HepG2 (cell line): ENCODE results near the gene CCS. TPM values are rescaled to one million over a fixed set of nuclear protein-coding genes. Genes with fewer than 3 reads are reported as not detected.

Source experiments
- ARID4A ChIP-seq: sonication (generic); formaldehyde crosslinking; IDR thresholded peaks from 2 replicates; pipeline ENCODE4 v1.5.0; 2020; ENCODE audit warnings: mild to moderate bottlenecking, missing genetic modification reagents, borderline replicate concordance
- ASH2L ChIP-seq: fragments of 300-600, 200-600 bp; sonication (generic); IDR thresholded peaks from 2 replicates; pipeline ENCODE4 v1.7.0; 2017; ENCODE audit warnings: low read depth, mild to moderate bottlenecking, moderate library complexity, mixed read lengths, low read length; ENCODE audit not compliant: insufficient read length
- ATF2 ChIP-seq: sonication (generic); formaldehyde crosslinking; IDR thresholded peaks from 2 replicates; pipeline ENCODE4 v1.4.0; 2020; ENCODE audit warnings: missing genetic modification reagents
- CEBPZ ChIP-seq: IDR thresholded peaks from 2 replicates; pipeline ENCODE4 v1.6.1; 2012; ENCODE audit warnings: low read length, improper control_type of control experiment
- E2F2 ChIP-seq: sonication (generic); formaldehyde crosslinking; IDR thresholded peaks from 2 replicates; pipeline ENCODE4 v1.4.0; 2020; ENCODE audit warnings: missing genetic modification reagents, borderline replicate concordance
- EEA1 ChIP-seq: sonication (generic); formaldehyde crosslinking; IDR thresholded peaks from 2 replicates; pipeline ENCODE4 v1.5.1; 2020; ENCODE audit warnings: mild to moderate bottlenecking, missing genetic modification reagents, borderline replicate concordance
- FOSL1 ChIP-seq: sonication (generic); formaldehyde crosslinking; IDR thresholded peaks from 2 replicates; pipeline ENCODE4 v1.9.0; 2021; ENCODE audit warnings: missing genetic modification reagents, borderline replicate concordance
- GABPB1 ChIP-seq: IDR thresholded peaks from 2 replicates; pipeline ENCODE4 v1.6.1; 2016; ENCODE audit warnings: mild to moderate bottlenecking, missing genetic modification reagents, moderate library complexity, missing compliant biosample characterization
- HNRNPL ChIP-seq: fragments of 200-400 bp; formaldehyde crosslinking; IDR thresholded peaks from 2 replicates; pipeline ENCODE4 v1.6.1; 2017; ENCODE audit warnings: mild to moderate bottlenecking, low read depth, low read length
- KAT8 ChIP-seq: IDR thresholded peaks from 2 replicates; pipeline ENCODE4 v1.6.1; 2016; ENCODE audit warnings: missing genetic modification reagents, missing compliant biosample characterization
- RCOR2 ChIP-seq: IDR thresholded peaks from 2 replicates; pipeline ENCODE4 v1.6.1; 2016; ENCODE audit warnings: missing biosample characterization, missing genetic modification reagents
- SKI ChIP-seq: fragments of 450-650 bp; IDR thresholded peaks from one replicate; pipeline ENCODE4 v1.6.1; 2018; ENCODE audit warnings: mild to moderate bottlenecking; ENCODE audit not compliant: partially characterized antibody
- TFE3 ChIP-seq: IDR thresholded peaks from 2 replicates; pipeline ENCODE4 v1.6.1; 2016
- ZNF224 ChIP-seq: sonication (generic); formaldehyde crosslinking; IDR thresholded peaks from 2 replicates; pipeline ENCODE4 v1.5.0; 2020; ENCODE audit warnings: mild to moderate bottlenecking, missing genetic modification reagents
- ZNF512 ChIP-seq: sonication (generic); formaldehyde crosslinking; IDR thresholded peaks from 2 replicates; pipeline ENCODE4 v1.4.0; 2020; ENCODE audit warnings: mild to moderate bottlenecking, missing genetic modification reagents
- polyA plus RNA-seq, 8 experiments: library from polyadenylated mRNA; depleted of rRNA in 3 of 8; stranded (reverse) in 7 of 8; unstranded in 1 of 8; fragments of >200 nt; fragmentation: Illumina TruSeq in 4 of 8; extraction: Trizol in 4 of 8; gene quantifications; 2 replicates each; pipeline versions ENCODE4 v1.2.1 to v1.2.3, GENCODE V29; 2011 to 2016; ENCODE audit warnings: low read depth in 4 of 8, missing spikeins in 1 of 8, mixed read lengths in 1 of 8; ENCODE audit not compliant: insufficient read depth in 1 of 8
- total RNA-seq, 5 experiments: library from RNA; depleted of rRNA; stranded (reverse); fragments of >200 nt; fragmentation: Illumina TruSeq; extraction: Trizol; gene quantifications; 2 replicates each; pipeline ENCODE4 v1.2.3, GENCODE V29; 2016; ENCODE audit warnings: low read depth in 1 of 5

The CCS gene
- total and polyA plus RNA-seq, 2 of the 13 experiments (the other 11 are each of a cell fraction or from before 2014, with no cell fraction given): 25.4 to 44.6 TPM

GRCh38 chr11:66593303-66593635 is 284 bp downstream of the CCS start (continued):
- no peak for TF ChIP-seq CEBPZ
- TF ChIP-seq SKI: no peak
- 0 out of 2 replicates have a peak, but pooled peaks have one; percentile 6 for TF ChIP-seq E2F2 (CRISPR knock-in tag)
- no peak for TF ChIP-seq FOSL1 (CRISPR knock-in tag)
- TF ChIP-seq TFE3 (CRISPR knock-in tag): no peak
- no peak for TF ChIP-seq EEA1 (CRISPR knock-in tag)
- 0 out of 2 replicates have a peak, but pooled peaks have one; percentile 1 for TF ChIP-seq HNRNPL
- TF ChIP-seq GABPB1 (CRISPR knock-in tag): no peak
- TF ChIP-seq RCOR2: no peak
- TF ChIP-seq ZNF512: no peak
- peak; percentile 45 for TF ChIP-seq ASH2L
- TF ChIP-seq ZNF224 (CRISPR knock-in tag): 0 out of 2 replicates have a peak, but pooled peaks have one; percentile 81
- peak; percentile 8; the same call in 1 of the 2 replicates for TF ChIP-seq ARID4A (CRISPR knock-in tag)
- TF ChIP-seq ATF2 (CRISPR knock-in tag): no peak
- TF ChIP-seq KAT8: no peak
